ENCODE results near the gene KLHL12. TPM values are rescaled to one million over a fixed set of nuclear protein-coding genes. Genes with fewer than 3 reads are reported as not detected.

Gene KLHL12
- total RNA-seq, result 51.1 and 71.6 TPM in 2 replicates

GRCh38 chr1:202926581-202927491 lies at the start of gene KLHL12:
Gene KLHL12 (minus strand): TSS chr1:202927234. CDS start chr1:202925162, 2,072 bp downstream.
- peak; percentile 83 for TF ChIP-seq CTCF (IDR thresholded peaks at IDR 0.05; ENCODE audit: insufficient read depth, low read length, severe bottlenecking)
- Histone ChIP-seq H3K27me3 (ENCODE audit: control insufficient read depth, insufficient read depth, low read length) (no peaks in the 10 kb centered on the region), H3K4me3 (ENCODE audit: low read depth, low read length) (peak within 1 kb of the TSS; percentile 92), H3K36me3 (ENCODE audit: control insufficient read depth, insufficient read depth, low read length) (no peaks in the 10 kb centered on the region)
- DNase-seq (ENCODE audit: low read depth) (peak; percentile 87), FAIRE-seq (no peak)

GRCh38 chr1:202976633-202977032 lies 49.6 kb upstream of the KLHL12 start:
- FAIRE-seq, result no peak
- H3K27me3 ChIP-seq (ENCODE audit: control insufficient read depth, insufficient read depth, low read length), result no peaks in the 10 kb centered on the region

GRCh38 chr1:202974856-202975255 lies 47.8 kb upstream of the KLHL12 start:
- no peaks in the 10 kb centered on the region for H3K27me3 ChIP-seq (ENCODE audit: control insufficient read depth, insufficient read depth, low read length)

More at GRCh38 chr1:202976633-202977032, 49.6 kb upstream of the KLHL12 start:
- TF ChIP-seq CTCF (IDR thresholded peaks at IDR 0.05; ENCODE audit: insufficient read depth, low read length, severe bottlenecking), result no peak
- no peaks in the 10 kb centered on the region for H3K36me3 ChIP-seq (ENCODE audit: control insufficient read depth, insufficient read depth, low read length)
- no peak for DNase-seq (ENCODE audit: low read depth)
- no peak overlapping the region for H3K4me3 ChIP-seq (ENCODE audit: low read depth, low read length)

GRCh38 chr1:202972046-202972445 lies 45.0 kb upstream of the KLHL12 start:
- no peaks in the 10 kb centered on the region for H3K27me3 ChIP-seq (ENCODE audit: control insufficient read depth, insufficient read depth, low read length)
- no peaks in the 10 kb centered on the region for H3K36me3 ChIP-seq (ENCODE audit: control insufficient read depth, insufficient read depth, low read length)
- no peak for TF ChIP-seq CTCF (IDR thresholded peaks at IDR 0.05; ENCODE audit: insufficient read depth, low read length, severe bottlenecking)
- no peak overlapping the region for H3K4me3 ChIP-seq (ENCODE audit: low read depth, low read length)
- DNase-seq (ENCODE audit: low read depth) (no peak), FAIRE-seq (no peak)

More at GRCh38 chr1:202974856-202975255, 47.8 kb upstream of the KLHL12 start:
- H3K36me3 ChIP-seq (ENCODE audit: control insufficient read depth, insufficient read depth, low read length), result no peaks in the 10 kb centered on the region
- FAIRE-seq (no peak), DNase-seq (ENCODE audit: low read depth) (no peak)
- H3K4me3 ChIP-seq (ENCODE audit: low read depth, low read length), result no peak overlapping the region
- no peak for TF ChIP-seq CTCF (IDR thresholded peaks at IDR 0.05; ENCODE audit: insufficient read depth, low read length, severe bottlenecking)

- FAIRE-seq (no peak), DNase-seq (ENCODE audit: low read depth) (peak; percentile 65)
- peak; percentile 79 for TF ChIP-seq CTCF (IDR thresholded peaks at IDR 0.05; ENCODE audit: insufficient read depth, low read length, severe bottlenecking)
Measured at GRCh38 chr1:202968895-202969295, 41.9 kb upstream of the KLHL12 start.

More at GRCh38 chr1:202968895-202969295, 41.9 kb upstream of the KLHL12 start:
- Histone ChIP-seq H3K36me3 (ENCODE audit: control insufficient read depth, insufficient read depth, low read length) (peaks cover 6% of the 10 kb centered on the region), H3K27me3 (ENCODE audit: control insufficient read depth, insufficient read depth, low read length) (no peaks in the 10 kb centered on the region), H3K4me3 (ENCODE audit: low read depth, low read length) (no peak overlapping the region)

Data from bronchial epithelial cell (primary cell).